Small intestine (tissue), 16 donors: Measurements from ENCODE around the gene PSMD14. TPM values are rescaled to one million over a fixed set of nuclear protein-coding genes. Genes with fewer than 3 reads are reported as not detected.
"Not testable (repeated sequence)": the region's sequence is repeated elsewhere in the genome, so short reads cannot be mapped to it uniquely, and the experiment has no call there.

Source experiments
- DNase-seq, 2 donors: peaks; one replicate each; pipeline versions ENCODE4 v3.0.0 to v3.0.0-alpha.2; 2013
- FAIRE-seq: peaks from 2 replicates; lab custom pipeline; 2012; peaks lifted over from hg19 to GRCh38; lab: Jason Lieb, UNC
- H3K27ac ChIP-seq, 3 donors: one replicate each; pipeline ENCODE4 v1.5.1; 2013; ENCODE audit warnings: low read length in 2 of 3, mild to moderate bottlenecking in 2 of 3, control low read depth in 1 of 3, inconsistent platforms in 1 of 3, low read depth in 1 of 3, moderate library complexity in 1 of 3
- H3K27me3 ChIP-seq, 3 donors: one replicate each; pipeline ENCODE4 v1.6.1; 2013; ENCODE audit warnings: low read length in 3 of 3, inconsistent platforms in 1 of 3; ENCODE audit not compliant: control insufficient read depth in 3 of 3, insufficient read depth in 3 of 3
- H3K36me3 ChIP-seq, 3 donors: one replicate each; pipeline ENCODE4 v1.6.1; 2013; ENCODE audit warnings: low read length in 3 of 3, inconsistent platforms in 1 of 3, low read depth in 1 of 3, mild to moderate bottlenecking in 1 of 3, moderate library complexity in 1 of 3; ENCODE audit not compliant: control insufficient read depth in 3 of 3, insufficient read depth in 2 of 3
- H3K4me1 ChIP-seq, 3 donors: one replicate each; pipeline ENCODE4 v1.6.1; 2013; ENCODE audit warnings: low read length in 2 of 3, inconsistent platforms in 1 of 3, low read depth in 1 of 3, mild to moderate bottlenecking in 1 of 3, moderate library complexity in 1 of 3; ENCODE audit not compliant: control insufficient read depth in 3 of 3, insufficient read depth in 2 of 3
- H3K4me3 ChIP-seq, 3 donors: one replicate each; pipeline ENCODE4 v1.5.1; 2013; ENCODE audit warnings: low read length in 3 of 3, control low read depth in 1 of 3, inconsistent platforms in 1 of 3, low read depth in 1 of 3, mild to moderate bottlenecking in 1 of 3, moderate library complexity in 1 of 3
- H3K9me3 ChIP-seq, 2 donors: one replicate each; pipeline ENCODE4 v1.6.1; 2013; ENCODE audit warnings: low read depth in 1 of 2, low read length in 1 of 2; ENCODE audit not compliant: control insufficient read depth in 2 of 2, insufficient read depth in 1 of 2
- WGBS, 3 donors: extraction: QIAGEN DNeasy Blood & Tissue Kit; methylation state at CpG; one replicate each; pipeline ENCODE4 v1.1.7; 2013; 5-methylcytosine and 5-hydroxymethylcytosine counted together
- long read RNA-seq, 10 donors: transcript quantifications; one replicate each; lab custom pipeline, GENCODE V29; 2026
- polyA plus RNA-seq, 4 donors: library from polyadenylated mRNA; stranded (reverse) in 3 of 4; unstranded in 1 of 4; fragments of 200-250 nt in 3 of 4; fragments of 120-200 nt in 1 of 4; gene quantifications; one replicate each; pipeline versions ENCODE4 v1.2.1 to v1.2.3, GENCODE V29; 2013
- donor health status: healthy with polysubstance abuse.
- donor health status: control.
- donor health status: control.
- donor health status: Bipolar disorder and iron deficiency.
- donor health status: healthy.

PSMD14 gene
- 10 to 100 TPM; 29.5 to 51.0 (median 32.9) TPM for polyA plus RNA-seq
- long read RNA-seq, donor 1: 0 reads
- long read RNA-seq, donor 2, transcript PSMD14-201 (12 exons, 1,954 nt): major isoform, 9 of 9 reads
- long read RNA-seq, donor 2, partial matches to known transcripts: 0 of 9 reads
- long read RNA-seq, donor 2, other reads (novel, unspliced or antisense): 0 of 9 reads
- long read RNA-seq, donor 3, transcript PSMD14-201 (12 exons, 1,954 nt): major isoform, 12 of 23 reads
- long read RNA-seq, donor 3, partial matches to known transcripts: 11 of 23 reads
- long read RNA-seq, donor 3, other reads (novel, unspliced or antisense): 0 of 23 reads
- long read RNA-seq, donor 4, partial matches to known transcripts: 0 of 1 reads
- long read RNA-seq, donor 4, other reads (novel, unspliced or antisense): 0 of 1 reads
- long read RNA-seq, donor 5, partial matches to known transcripts: 0 of 2 reads
- long read RNA-seq, donor 5, other reads (novel, unspliced or antisense): 0 of 2 reads
- long read RNA-seq, donor 6, full-length matches to known transcripts: 13 of 13 reads
- long read RNA-seq, donor 6, partial matches to known transcripts: 0 of 13 reads
- long read RNA-seq, donor 6, other reads (novel, unspliced or antisense): 0 of 13 reads
- long read RNA-seq, donor 7: 0 reads
- long read RNA-seq, donor 8, partial matches to known transcripts: 0 of 4 reads
- long read RNA-seq, donor 8, other reads (novel, unspliced or antisense): 0 of 4 reads
- long read RNA-seq, donor 9, partial matches to known transcripts: 0 of 2 reads
- long read RNA-seq, donor 9, other reads (novel, unspliced or antisense): 0 of 2 reads
- long read RNA-seq, donor 10, full-length matches to known transcripts: 16 of 16 reads
- long read RNA-seq, donor 10, partial matches to known transcripts: 0 of 16 reads
- long read RNA-seq, donor 10, other reads (novel, unspliced or antisense): 0 of 16 reads

DNA sequence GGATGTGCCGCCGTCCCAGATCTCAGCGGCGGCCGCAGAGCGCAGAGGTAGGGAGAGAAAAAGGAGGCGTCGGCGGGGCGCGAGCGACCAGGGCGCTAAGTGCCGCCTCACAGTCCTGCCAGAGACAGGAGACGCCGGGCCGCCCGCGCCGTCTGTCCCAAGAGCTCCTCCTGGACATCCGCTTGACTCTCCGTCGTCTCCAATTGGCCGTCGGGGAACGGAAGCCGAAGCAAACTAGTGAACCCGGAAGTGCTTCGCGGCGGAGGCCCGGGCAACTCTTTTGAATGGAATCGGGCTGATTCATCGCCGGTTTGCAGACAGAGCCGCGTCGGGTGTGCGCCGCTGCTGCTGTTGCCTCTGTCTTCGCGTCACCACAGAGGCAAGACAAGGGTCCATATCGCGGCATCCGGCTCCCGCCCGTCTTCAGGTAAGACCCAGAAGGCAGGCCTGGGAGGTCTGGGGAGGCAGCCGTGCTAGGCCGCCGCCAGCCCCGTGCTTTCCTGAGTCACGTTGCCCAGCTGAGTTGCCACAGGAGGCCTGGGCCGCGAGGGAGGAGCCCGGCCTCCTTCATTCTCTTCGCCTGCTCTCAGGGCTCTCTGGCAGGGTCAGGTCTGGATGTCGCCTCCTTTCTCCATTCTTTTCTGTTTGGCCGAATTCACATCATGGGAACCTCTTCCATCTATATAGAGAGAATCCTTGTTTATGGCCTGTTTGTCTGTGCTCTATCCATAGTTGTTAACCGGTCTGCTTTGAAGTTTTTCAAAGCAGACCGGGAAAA is at the start of gene PSMD14:
TSS of gene PSMD14 (plus strand) at position 248 of the 778 bp plus-strand sequence. CDS start 10,401 bp downstream, outside the sequence.
- FAIRE-seq: no peak
- WGBS, 3 donors: 0 to 1% (median 1%) methylated on average over 45 to 60 of the region's 60 CpGs
- peak within 1 kb of the TSS; percentile 71 to 99 (median 91) for H3K27ac ChIP-seq
- peaks cover 0 to 3% of the 10 kb centered on the region in 2 donors for H3K9me3 ChIP-seq
- H3K36me3 ChIP-seq: no peaks in the 10 kb centered on the region
- DNase-seq: peak; percentile 96
- peaks cover 0 to 6% (median 0%) of the 10 kb centered on the region in 3 donors for H3K4me1 ChIP-seq
- H3K4me3 ChIP-seq: peak within 1 kb of the TSS; percentile 64 to 95 (median 68)
- H3K27me3 ChIP-seq: no peaks in the 10 kb centered on the region

DNA sequence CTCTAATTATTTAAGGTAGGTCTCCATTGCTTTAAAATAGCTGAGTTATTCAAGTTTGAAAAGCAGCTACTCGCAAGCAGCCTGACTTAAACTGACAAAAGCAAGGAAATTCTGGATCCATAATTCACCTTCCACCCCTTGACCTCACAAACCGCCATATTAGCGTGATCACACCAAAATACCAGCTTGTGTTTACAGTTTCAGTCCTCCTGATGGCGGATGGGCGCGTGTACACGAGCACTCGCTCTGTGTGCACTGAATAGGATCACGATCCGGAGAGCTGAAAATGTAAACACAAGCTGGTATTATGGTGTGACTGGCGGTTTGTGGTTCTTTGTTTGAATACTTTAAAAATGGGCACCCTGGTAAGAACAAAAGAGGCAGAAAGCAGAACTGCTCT is 42.4 kb upstream of the PSMD14 start:
- Histone ChIP-seq H3K4me1 (no peaks in the 10 kb centered on the region), H3K27ac (no peak overlapping the region), H3K36me3 (no peaks in the 10 kb centered on the region), H3K4me3 (no peak overlapping the region), H3K27me3 (no peaks in the 10 kb centered on the region), H3K9me3 (no peaks in the 10 kb centered on the region)
- 91 to 96% (median 96%) methylated on average over 11 of the region's 11 CpGs for WGBS, 3 donors
- FAIRE-seq (no peak), DNase-seq (no peak)

DNA sequence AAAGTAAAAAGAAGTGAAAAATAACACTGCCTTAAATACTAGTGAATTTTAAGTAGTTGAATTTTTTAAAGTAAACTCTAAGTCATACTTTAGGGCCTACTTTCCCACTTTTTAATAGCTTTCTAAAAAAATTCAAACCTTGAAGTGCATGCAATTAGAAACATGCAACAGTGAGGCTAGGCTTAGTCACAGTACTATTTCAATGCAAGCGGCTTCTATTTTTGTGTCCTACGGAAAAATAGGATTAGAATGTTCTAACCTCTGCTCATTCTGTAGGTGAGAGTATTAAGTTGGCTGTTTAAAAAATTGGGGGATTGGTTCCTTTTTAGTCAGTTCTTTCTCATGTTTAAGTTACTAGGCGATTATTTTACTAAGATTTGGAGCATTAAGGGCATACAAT is 39.1 kb upstream of the PSMD14 start:
- FAIRE-seq (no peak), DNase-seq (no peak)
- Histone ChIP-seq H3K36me3 (no peaks in the 10 kb centered on the region), H3K27ac (no peak overlapping the region), H3K4me1 (no peaks in the 10 kb centered on the region), H3K27me3 (no peaks in the 10 kb centered on the region), H3K9me3 (peaks cover 0 to 9% of the 10 kb centered on the region in 2 donors), H3K4me3 (no peak overlapping the region)
- 94 to 95% (median 95%) methylated on average over 3 of the region's 3 CpGs for WGBS, 3 donors

DNA sequence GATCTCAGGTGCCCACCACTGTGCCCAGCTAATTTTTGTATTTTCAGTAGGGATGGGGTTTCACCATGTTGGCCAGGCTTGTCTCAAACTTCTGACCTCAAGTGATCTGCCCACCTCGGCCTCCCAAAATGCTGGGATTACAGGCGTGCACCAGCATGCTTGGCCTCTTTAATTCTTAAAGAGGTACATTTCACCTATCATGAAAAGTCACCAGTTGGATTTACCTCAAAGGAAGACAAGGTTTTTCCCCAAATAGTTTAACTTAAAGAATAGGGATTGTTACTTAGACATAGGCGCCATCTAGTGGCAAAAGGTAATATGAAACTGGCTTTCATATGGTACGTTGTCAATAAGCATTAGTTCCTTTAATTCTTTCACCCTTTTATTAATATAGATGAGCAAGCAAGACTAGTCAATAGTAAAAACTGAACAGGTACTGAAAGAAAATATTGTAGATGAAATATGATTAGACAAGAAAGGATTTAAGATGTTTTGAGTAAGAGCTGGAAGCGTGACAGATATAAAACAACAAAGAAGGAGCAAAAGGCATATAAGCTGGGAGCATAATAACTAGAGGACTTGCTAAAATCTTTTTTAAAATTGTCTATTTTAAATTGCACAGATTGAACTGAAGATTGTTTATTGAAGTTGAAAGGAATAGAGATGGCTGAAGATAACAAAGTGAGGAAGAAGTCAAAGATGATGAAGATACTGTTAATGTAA is 35.0 kb upstream of the PSMD14 start:
- Histone ChIP-seq H3K27me3 (no peaks in the 10 kb centered on the region), H3K9me3 (peaks cover 0 to 9% of the 10 kb centered on the region in 2 donors), H3K4me1 (no peaks in the 10 kb centered on the region), H3K4me3 (no peak overlapping the region), H3K36me3 (no peaks in the 10 kb centered on the region), H3K27ac (no peak overlapping the region)
- WGBS, 3 donors: 38 to 45% (median 43%) methylated on average over 5 of the region's 5 CpGs
- DNase-seq: peak; percentile 61
- peak; percentile 41 for FAIRE-seq

DNA sequence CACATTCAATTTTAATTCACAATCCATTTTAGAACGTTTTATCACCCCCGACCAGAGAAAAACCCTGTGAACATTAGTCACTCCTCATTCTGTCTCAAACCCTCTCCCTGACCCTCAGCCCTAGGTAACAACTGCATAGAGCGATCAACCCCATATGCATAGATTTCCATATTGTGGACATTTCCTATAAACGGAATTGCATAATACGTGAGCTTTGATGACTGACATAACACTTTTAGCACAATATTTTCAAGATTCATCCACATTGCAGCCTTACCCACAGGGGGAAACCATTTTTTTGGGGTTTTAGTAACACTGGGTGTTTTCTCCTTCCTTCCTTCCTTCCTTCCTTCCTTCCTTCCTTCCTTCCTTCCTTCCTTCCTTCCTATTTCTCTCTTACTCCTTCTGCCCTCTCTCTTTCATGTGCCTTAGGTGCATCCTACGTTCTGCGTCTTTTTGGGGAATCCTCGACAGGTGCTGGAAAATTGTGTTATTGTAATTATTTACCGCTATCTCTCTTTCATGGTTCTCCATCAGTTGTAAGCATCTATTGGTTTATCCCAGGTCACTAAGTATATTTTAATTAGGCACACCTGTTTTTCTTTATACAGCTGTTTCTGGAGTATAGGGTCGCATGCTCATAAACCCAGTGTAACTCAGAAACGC is 29.5 kb upstream of the PSMD14 start:
- peak; percentile 17 to 40 for DNase-seq
- not testable (repeated sequence) for H3K4me1 ChIP-seq, H3K36me3 ChIP-seq, FAIRE-seq, H3K4me3 ChIP-seq, H3K27me3 ChIP-seq, H3K27ac ChIP-seq
- peaks cover 0 to 11% of the 10 kb centered on the region in 2 donors for H3K9me3 ChIP-seq
- WGBS, 3 donors: 63 to 65% (median 64%) methylated on average over 11 of the region's 11 CpGs

DNA sequence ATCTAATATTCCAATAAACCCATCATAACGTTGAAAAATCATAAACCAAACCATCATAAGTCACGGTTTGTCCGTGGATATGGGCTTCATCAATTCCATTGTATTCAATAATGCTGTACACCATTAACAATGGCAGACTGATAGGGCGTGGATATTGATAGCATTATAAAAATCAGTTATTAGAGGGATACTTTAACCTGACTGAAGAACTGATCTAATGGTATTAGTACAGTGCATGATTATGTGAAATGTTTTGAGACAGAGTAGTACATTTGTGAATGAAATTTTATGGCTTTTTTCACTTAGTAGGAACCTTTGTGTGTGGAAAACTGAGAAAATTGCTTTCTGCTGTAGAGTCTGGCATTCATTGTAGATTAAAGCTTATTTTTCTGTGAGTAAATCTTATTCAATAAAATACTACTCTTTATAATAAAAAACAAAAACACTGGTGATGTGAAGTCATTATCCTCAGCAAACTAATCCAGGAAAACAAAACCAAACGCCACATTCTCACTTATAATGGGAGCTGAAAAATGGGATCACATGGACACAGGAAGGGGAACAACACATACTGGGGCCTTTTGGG is 28.9 kb upstream of the PSMD14 start:
- FAIRE-seq: peak; percentile 78
- DNase-seq, H3K27ac ChIP-seq, H3K27me3 ChIP-seq, H3K4me3 ChIP-seq, H3K4me1 ChIP-seq, H3K36me3 ChIP-seq: not testable (repeated sequence)
- H3K9me3 ChIP-seq: peaks cover 0 to 11% of the 10 kb centered on the region in 2 donors
- 68 to 75% (median 68%) methylated on average over 5 of the region's 5 CpGs for WGBS, 3 donors

DNA sequence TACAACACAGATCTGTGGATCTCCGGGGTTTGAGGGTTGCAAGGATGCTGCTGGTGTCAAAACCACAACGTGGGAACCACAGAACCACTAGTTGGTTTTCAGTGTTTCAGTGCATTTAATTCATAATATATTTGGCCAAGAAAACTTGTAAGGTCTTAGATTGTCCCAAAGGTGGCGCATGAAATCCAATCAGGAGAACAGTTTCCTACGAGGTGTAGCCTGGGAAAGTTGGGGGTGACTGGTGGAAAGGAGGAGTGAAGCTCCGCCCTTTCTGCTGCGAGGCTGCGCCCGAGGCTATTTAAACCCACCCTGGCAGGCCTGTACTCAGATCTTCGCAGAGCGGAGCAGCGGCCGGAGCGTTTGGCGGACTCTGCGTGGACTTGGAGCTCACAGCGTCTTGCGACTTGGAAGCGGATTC is 27.3 kb upstream of the PSMD14 start:
- 77 to 79% (median 78%) methylated on average over 18 of the region's 18 CpGs for WGBS, 3 donors
- DNase-seq: peak; percentile 2 to 26
- H3K36me3 ChIP-seq, H3K4me1 ChIP-seq, H3K4me3 ChIP-seq, H3K27ac ChIP-seq, H3K27me3 ChIP-seq, FAIRE-seq: not testable (repeated sequence)
- H3K9me3 ChIP-seq: peaks cover 0 to 12% of the 10 kb centered on the region in 2 donors
